Uterus (tissue), 2 donors: ENCODE data around the gene TAF10.

ENCODE experiments used
- POLR2A ChIP-seq, 2 donors: fragments of 450-650 bp; IDR thresholded peaks; one replicate each; pipeline ENCODE4 v1.6.1; 2016; ENCODE audit warnings: antibody characterized with exemption in 2 of 2, mild to moderate bottlenecking in 1 of 2, moderate library complexity in 1 of 2
- TF ChIP-seq, protein P1 (sequence below), 4 experiments: fragments of 200-600 bp in 2 of 4; fragments of 450-650 bp in 2 of 4; sonication (generic) in 2 of 4; IDR thresholded peaks; one replicate each; pipeline ENCODE4 v1.5.1; 2016 to 2019; ENCODE audit warnings: antibody characterized with exemption in 4 of 4, mild to moderate bottlenecking in 2 of 4, moderate library complexity in 1 of 4

DNA sequence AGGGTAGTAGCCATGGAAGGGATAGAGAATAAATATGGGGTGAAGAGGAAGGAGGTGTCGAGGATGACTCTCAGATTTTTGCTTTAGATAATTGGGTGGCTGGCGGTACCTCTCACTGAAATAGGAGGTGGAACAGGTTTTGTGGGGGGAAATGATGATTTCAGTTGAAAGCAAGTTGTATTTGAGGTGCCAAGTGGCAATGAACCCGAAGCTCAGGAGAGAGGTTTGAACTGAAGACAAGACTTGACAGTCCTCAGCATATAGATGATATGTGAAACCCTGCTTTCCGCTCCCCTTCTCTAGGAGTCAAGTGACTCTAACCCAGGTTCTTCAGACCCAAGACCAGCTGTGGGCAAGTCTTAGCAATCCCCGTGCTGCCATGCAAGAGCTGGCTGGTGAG, 42.3 kb downstream of the TAF10 start:
- TF ChIP-seq, protein P1, sequence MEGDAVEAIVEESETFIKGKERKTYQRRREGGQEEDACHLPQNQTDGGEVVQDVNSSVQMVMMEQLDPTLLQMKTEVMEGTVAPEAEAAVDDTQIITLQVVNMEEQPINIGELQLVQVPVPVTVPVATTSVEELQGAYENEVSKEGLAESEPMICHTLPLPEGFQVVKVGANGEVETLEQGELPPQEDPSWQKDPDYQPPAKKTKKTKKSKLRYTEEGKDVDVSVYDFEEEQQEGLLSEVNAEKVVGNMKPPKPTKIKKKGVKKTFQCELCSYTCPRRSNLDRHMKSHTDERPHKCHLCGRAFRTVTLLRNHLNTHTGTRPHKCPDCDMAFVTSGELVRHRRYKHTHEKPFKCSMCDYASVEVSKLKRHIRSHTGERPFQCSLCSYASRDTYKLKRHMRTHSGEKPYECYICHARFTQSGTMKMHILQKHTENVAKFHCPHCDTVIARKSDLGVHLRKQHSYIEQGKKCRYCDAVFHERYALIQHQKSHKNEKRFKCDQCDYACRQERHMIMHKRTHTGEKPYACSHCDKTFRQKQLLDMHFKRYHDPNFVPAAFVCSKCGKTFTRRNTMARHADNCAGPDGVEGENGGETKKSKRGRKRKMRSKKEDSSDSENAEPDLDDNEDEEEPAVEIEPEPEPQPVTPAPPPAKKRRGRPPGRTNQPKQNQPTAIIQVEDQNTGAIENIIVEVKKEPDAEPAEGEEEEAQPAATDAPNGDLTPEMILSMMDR (IDR thresholded peaks at IDR 0.05) = no peak
- TF ChIP-seq POLR2A (IDR thresholded peaks at IDR 0.05) = no peak
